HG03280 (cell line): Measurements from ENCODE around the gene PAK4.
"Not testable (repeated sequence)": the region's sequence is repeated elsewhere in the genome, so short reads cannot be mapped to it uniquely, and the experiment has no call there.

Experiments used
- ATAC-seq: cut with Tn5 transposase; IDR thresholded peaks from one replicate; pipeline ENCODE4 v1.9.1; 2021; ENCODE audit warnings: mild to moderate bottlenecking, moderate library complexity; ENCODE audit not compliant: unreplicated experiment

Gene PAK4

GRCh38 chr19:39125554-39126311 lies at the start of gene PAK4:
TSS of gene PAK4 (plus strand) at chr19:39125786. CDS start at chr19:39169554, 43,768 bp downstream.
- ATAC-seq, result peak; percentile 93

GRCh38 chr19:39077323-39077722 lies 48.3 kb upstream of the PAK4 start:
- ATAC-seq, result no peak

- ATAC-seq, result no peak
Observed at GRCh38 chr19:39078436-39079200, 47.0 kb upstream of the PAK4 start.

GRCh38 chr19:39080431-39080830 lies 45.2 kb upstream of the PAK4 start:
- ATAC-seq, result no peak

- no peak for ATAC-seq
Observed at GRCh38 chr19:39082167-39082566, 43.4 kb upstream of the PAK4 start.

- ATAC-seq, result no peak
Observed at GRCh38 chr19:39082745-39083598, 42.6 kb upstream of the PAK4 start.

GRCh38 chr19:39083599-39083982 lies 42.0 kb upstream of the PAK4 start:
- no peak for ATAC-seq

- no peak for ATAC-seq
Observed at GRCh38 chr19:39083983-39084731, 41.4 kb upstream of the PAK4 start, which contains the start of gene ACP7. TSS of gene ACP7 (plus strand) at chr19:39084368. CDS start at chr19:39085270, 902 bp downstream.

GRCh38 chr19:39084732-39085080 lies 40.9 kb upstream of the PAK4 start:
- ATAC-seq, result no peak

- no peak for ATAC-seq
Observed at GRCh38 chr19:39085392-39085791, 40.2 kb upstream of the PAK4 start.

GRCh38 chr19:39086386-39086785 lies 39.2 kb upstream of the PAK4 start:
- ATAC-seq, result no peak

GRCh38 chr19:39087907-39088686 lies 37.5 kb upstream of the PAK4 start:
- ATAC-seq, result no peak

- not testable (repeated sequence) for ATAC-seq
Observed at GRCh38 chr19:39090016-39090415, 35.6 kb upstream of the PAK4 start.

GRCh38 chr19:39090881-39091280 lies 34.7 kb upstream of the PAK4 start:
- ATAC-seq, result no peak

- not testable (repeated sequence) for ATAC-seq
Observed at GRCh38 chr19:39095799-39096540, 29.6 kb upstream of the PAK4 start.

GRCh38 chr19:39097299-39097698 lies 28.3 kb upstream of the PAK4 start:
- ATAC-seq, result no peak

- ATAC-seq, result no peak
Observed at GRCh38 chr19:39097721-39098120, 27.9 kb upstream of the PAK4 start.

GRCh38 chr19:39098365-39099269 lies 27.0 kb upstream of the PAK4 start:
- ATAC-seq, result no peak
